Fibroblast of villous mesenchyme (primary cell): ENCODE results near the gene PRLR. TPM values are rescaled to one million over a fixed set of nuclear protein-coding genes. Genes with fewer than 3 reads are reported as not detected.
"Not testable (repeated sequence)": the region's sequence is repeated elsewhere in the genome, so short reads cannot be mapped to it uniquely, and the experiment has no call there.

Experiments
- DNase-seq: peaks from one replicate; pipeline ENCODE4 v3.0.0-alpha.2; 2010; ENCODE audit warnings: low read depth
- H3K4me3 ChIP-seq: 2 replicates; pipeline ENCODE4 v1.5.1; 2011; ENCODE audit warnings: low read depth, mild to moderate bottlenecking, low read length
- CTCF ChIP-seq: IDR thresholded peaks from 2 replicates; pipeline ENCODE4 v1.5.1; 2012; ENCODE audit warnings: low read depth, mild to moderate bottlenecking, low read length; ENCODE audit not compliant: insufficient read depth
- total RNA-seq: library from RNA; depleted of rRNA; stranded (reverse); fragments of >200 nt; gene quantifications from 2 replicates; pipeline ENCODE4 v1.2.3, GENCODE V29; 2012

Gene PRLR
- total RNA-seq, 1 donor = 3.5 TPM

- no peak overlapping the region for H3K4me3 ChIP-seq
- DNase-seq = no peak
- no peak for TF ChIP-seq CTCF
These were observed 115.6 kb downstream of the PRLR start for GRCh38 chr5:35114698-35115097.

GRCh38 chr5:35112300-35112699 lies 118.0 kb downstream of the PRLR start:
- no peak for DNase-seq

DNA sequence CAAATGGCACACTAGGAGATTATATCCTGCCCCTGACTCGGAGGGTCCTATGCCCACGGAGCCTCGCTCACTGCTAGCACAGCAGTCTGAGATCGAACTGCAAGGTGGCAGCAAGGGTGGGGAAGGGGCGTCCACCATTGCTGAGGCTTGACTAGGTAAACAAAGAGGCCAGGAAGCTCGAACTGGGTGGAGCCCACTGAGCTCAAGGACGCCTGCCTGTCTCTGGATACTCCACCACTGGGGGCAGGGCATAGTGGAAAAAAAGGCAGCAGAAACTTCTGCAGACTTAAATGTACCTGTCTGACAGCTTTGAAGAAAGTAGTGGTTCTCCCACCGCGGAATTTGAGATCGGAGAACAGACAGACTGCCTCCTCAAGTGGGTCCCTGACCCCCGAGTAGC lies 125.7 kb downstream of the PRLR start:
- not testable (repeated sequence) for DNase-seq, H3K4me3 ChIP-seq

More at GRCh38 chr5:35112300-35112699, 118.0 kb downstream of the PRLR start:
- no peak overlapping the region for H3K4me3 ChIP-seq
- TF ChIP-seq CTCF = no peak

DNA sequence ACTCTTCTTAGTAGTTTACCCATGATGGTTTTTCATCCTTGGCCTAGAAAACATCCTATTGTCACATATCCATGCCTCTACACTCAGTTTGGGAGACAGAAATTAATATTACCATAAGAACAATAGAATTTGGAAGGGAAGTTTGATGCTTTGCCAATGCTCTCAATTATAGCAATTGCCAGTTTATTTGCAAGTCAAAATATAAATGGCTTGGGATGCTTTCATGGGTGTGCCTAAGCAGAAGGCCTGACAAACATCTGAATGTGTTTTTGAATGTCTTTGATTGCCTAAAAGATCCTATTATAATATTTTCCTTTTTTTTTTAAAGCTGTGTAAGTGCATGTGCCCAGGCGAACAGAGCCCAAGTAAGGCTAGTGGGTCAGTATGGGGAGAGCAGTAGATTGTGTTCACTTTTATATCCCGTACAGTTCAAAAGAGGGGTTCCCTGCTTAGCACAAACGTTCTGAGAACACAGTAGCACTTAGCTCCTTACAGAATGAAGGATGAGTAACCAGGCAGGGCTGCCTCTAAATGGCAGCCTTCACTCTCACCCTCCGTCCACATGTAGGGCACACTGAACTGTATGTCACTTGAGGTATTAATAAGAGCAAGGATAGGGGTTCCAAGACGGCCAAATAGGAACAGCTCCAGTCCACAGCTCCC lies 126.5 kb downstream of the PRLR start:
- TF ChIP-seq CTCF = no peak
- H3K4me3 ChIP-seq = no peak overlapping the region
- DNase-seq = no peak

- not testable (repeated sequence) for DNase-seq, H3K4me3 ChIP-seq
These were observed 128.6 kb downstream of the PRLR start for GRCh38 chr5:35101720-35102119.

DNA sequence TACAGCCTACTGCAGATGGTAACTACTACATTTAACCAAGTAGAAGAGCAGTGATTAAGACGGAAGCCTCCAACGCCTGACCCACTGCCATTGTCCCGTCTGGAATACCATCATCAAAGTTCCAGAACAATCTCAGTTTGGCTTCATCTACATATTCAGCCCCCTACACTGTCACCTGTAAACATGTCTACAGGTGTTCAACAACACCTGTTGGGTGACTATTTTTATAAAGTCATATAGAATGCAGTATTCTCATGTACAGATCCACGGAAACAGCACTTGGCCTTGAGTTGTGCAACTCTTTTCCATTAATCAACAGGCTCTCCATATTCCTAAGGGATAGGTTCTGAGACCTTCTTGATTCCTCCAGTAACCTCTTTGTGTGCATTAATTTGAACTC lies 129.3 kb downstream of the PRLR start:
- TF ChIP-seq CTCF = no peak
- DNase-seq = no peak
- no peak overlapping the region for H3K4me3 ChIP-seq

DNA sequence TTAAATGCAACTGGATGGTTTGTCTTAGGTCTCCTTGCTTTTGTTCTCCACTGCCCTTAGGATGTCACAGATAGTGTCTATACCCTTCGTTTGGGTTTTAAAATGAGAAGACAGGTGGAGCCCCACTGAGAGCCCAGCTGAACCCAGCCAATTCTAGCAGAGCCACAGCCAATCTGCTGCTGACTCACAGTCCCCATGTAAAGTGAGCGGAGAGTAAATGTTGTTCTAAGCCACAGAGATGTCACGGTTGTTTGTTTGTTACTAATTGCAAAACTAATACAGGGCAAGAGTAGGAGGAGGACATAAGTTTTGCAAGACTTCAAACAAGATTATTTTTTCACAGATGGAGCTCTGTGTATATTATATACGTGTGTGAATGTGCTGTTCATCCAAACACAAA lies 132.1 kb downstream of the PRLR start:
- peak; percentile 71 for DNase-seq
- no peak for TF ChIP-seq CTCF
- H3K4me3 ChIP-seq = no peak overlapping the region

DNA sequence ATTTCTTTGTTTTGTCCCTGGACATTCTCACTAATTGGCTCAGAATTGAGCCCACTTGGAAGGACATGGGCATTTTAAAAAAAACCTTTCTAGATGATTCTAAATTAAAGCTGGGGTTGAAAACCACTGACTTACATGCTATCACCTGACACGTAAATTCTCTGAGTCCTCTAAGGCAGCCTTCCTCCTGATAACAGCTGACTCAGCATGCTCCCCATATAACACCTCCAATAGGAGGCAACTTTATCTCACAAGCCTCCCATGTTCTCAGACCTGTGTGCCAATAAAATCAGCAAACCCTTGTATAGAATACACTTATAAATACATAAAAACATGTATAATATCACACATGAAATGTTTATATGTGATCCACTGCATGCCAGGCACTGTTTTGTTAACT lies 133.4 kb downstream of the PRLR start:
- TF ChIP-seq CTCF = no peak
- DNase-seq = no peak
- no peak overlapping the region for H3K4me3 ChIP-seq
